H9 (cell line): ENCODE measurements around the gene CCNF. TPM values are rescaled to one million over a fixed set of nuclear protein-coding genes. Genes with fewer than 3 reads are reported as not detected.

Experiments
- DNase-seq: peaks from one replicate; pipeline ENCODE4 v3.0.0-alpha.2; 2017
- H2AFZ ChIP-seq: one replicate; pipeline ENCODE4 v1.6.1; 2013; ENCODE audit warnings: mild to moderate bottlenecking, low read length, control low read depth, moderate library complexity
- H2AK5ac ChIP-seq: 2 replicates; pipeline ENCODE4 v1.6.1; 2013; ENCODE audit warnings: low read length, control low read depth, mixed read lengths; ENCODE audit not compliant: insufficient read length
- H2BK120ac ChIP-seq: one replicate; pipeline ENCODE4 v1.6.1; 2013; ENCODE audit warnings: low read depth, mild to moderate bottlenecking, low read length, control low read depth, inconsistent platforms; ENCODE audit not compliant: poor library complexity, severe bottlenecking
- H2BK12ac ChIP-seq: 2 replicates; pipeline ENCODE4 v1.6.1; 2013; ENCODE audit warnings: low read length, control low read depth, mixed read lengths, low read depth; ENCODE audit not compliant: insufficient read length
- H2BK15ac ChIP-seq: 2 replicates; pipeline ENCODE4 v1.6.1; 2013; ENCODE audit warnings: low read depth, low read length, control low read depth
- H2BK20ac ChIP-seq: one replicate; pipeline ENCODE4 v1.6.1; 2013; ENCODE audit warnings: low read depth, mild to moderate bottlenecking, low read length, control low read depth, inconsistent platforms; ENCODE audit not compliant: poor library complexity, severe bottlenecking
- H2BK5ac ChIP-seq: 2 replicates; pipeline ENCODE4 v1.6.1; 2013; ENCODE audit warnings: low read length, control low read depth, mixed read lengths; ENCODE audit not compliant: insufficient read length
- H3K14ac ChIP-seq: 2 replicates; pipeline ENCODE4 v1.6.1; 2013; ENCODE audit warnings: low read length, control low read depth; ENCODE audit not compliant: insufficient read depth
- H3K18ac ChIP-seq: 2 replicates; pipeline ENCODE4 v1.6.1; 2013; ENCODE audit warnings: low read depth, mild to moderate bottlenecking, mixed read lengths, low read length, control low read depth; ENCODE audit not compliant: insufficient read length
- H3K23ac ChIP-seq: 2 replicates; pipeline ENCODE4 v1.6.1; 2013; ENCODE audit warnings: low read length, control low read depth, mixed read lengths, low read depth; ENCODE audit not compliant: insufficient read length
- H3K23me2 ChIP-seq: 2 replicates; pipeline ENCODE4 v1.6.1; 2013; ENCODE audit warnings: low read depth, mild to moderate bottlenecking, mixed read lengths, low read length, control low read depth; ENCODE audit not compliant: insufficient read length, poor library complexity, severe bottlenecking
- H3K27ac ChIP-seq: 2 replicates; pipeline ENCODE4 v1.5.1; 2013; ENCODE audit warnings: low read length, control low read depth, mixed read lengths, low read depth; ENCODE audit not compliant: insufficient read length
- H3K27me3 ChIP-seq: 2 replicates; pipeline ENCODE4 v1.6.1; 2013; ENCODE audit warnings: low read length, control low read depth, inconsistent platforms; ENCODE audit not compliant: insufficient read depth
- H3K4ac ChIP-seq: 2 replicates; pipeline ENCODE4 v1.6.1; 2013; ENCODE audit warnings: low read depth, mild to moderate bottlenecking, control low read depth, inconsistent platforms, low read length, moderate library complexity
- H3K4me1 ChIP-seq: 2 replicates; pipeline ENCODE4 v1.6.1; 2013; ENCODE audit warnings: low read length, control low read depth, inconsistent platforms; ENCODE audit not compliant: insufficient read depth
- H3K4me2 ChIP-seq: 2 replicates; pipeline ENCODE4 v1.6.1; 2013; ENCODE audit warnings: low read length, control low read depth, mixed read lengths; ENCODE audit not compliant: insufficient read length, insufficient read depth
- H3K56ac ChIP-seq: 2 replicates; pipeline ENCODE4 v1.6.1; 2013; ENCODE audit warnings: low read depth, mild to moderate bottlenecking, mixed read lengths, low read length, control low read depth; ENCODE audit not compliant: insufficient read length
- H3K79me1 ChIP-seq: 2 replicates; pipeline ENCODE4 v1.6.1; 2013; ENCODE audit warnings: low read depth, mild to moderate bottlenecking, moderate library complexity, low read length, control low read depth, inconsistent platforms; ENCODE audit not compliant: insufficient read depth, poor library complexity, severe bottlenecking
- H3K79me2 ChIP-seq: 2 replicates; pipeline ENCODE4 v1.6.1; 2013; ENCODE audit warnings: low read length, control low read depth, inconsistent platforms; ENCODE audit not compliant: insufficient read depth
- H3K9ac ChIP-seq: 2 replicates; pipeline ENCODE4 v1.6.1; 2013; ENCODE audit warnings: low read length, control low read depth, mixed read lengths; ENCODE audit not compliant: insufficient read length; ENCODE audit errors: extremely low read depth
- H3K9me3 ChIP-seq: one replicate; pipeline ENCODE4 v1.6.1; 2013; ENCODE audit warnings: low read depth, low read length, inconsistent platforms; ENCODE audit not compliant: control insufficient read depth
- H3T11ph ChIP-seq: one replicate; pipeline ENCODE4 v1.6.1; 2013; ENCODE audit warnings: mild to moderate bottlenecking, low read length, control low read depth, inconsistent platforms
- H4K20me1 ChIP-seq: one replicate; pipeline ENCODE4 v1.6.1; 2013; ENCODE audit not compliant: control insufficient read depth, insufficient read length, insufficient read depth
- H4K5ac ChIP-seq: 2 replicates; pipeline ENCODE4 v1.6.1; 2013; ENCODE audit warnings: low read depth, mild to moderate bottlenecking, mixed read lengths, low read length, control low read depth; ENCODE audit not compliant: insufficient read length
- H4K8ac ChIP-seq: replicated peaks from 2 replicates; pipeline ENCODE4 v1.6.1; 2013; ENCODE audit warnings: low read length, control low read depth, mixed read lengths, low read depth; ENCODE audit not compliant: insufficient read length
- H4K91ac ChIP-seq: 2 replicates; pipeline ENCODE4 v1.6.1; 2013; ENCODE audit warnings: low read depth, mild to moderate bottlenecking, moderate library complexity, mixed read lengths, low read length, control low read depth; ENCODE audit not compliant: insufficient read length
- H3K27ac Mint-ChIP-seq, 3 experiments: 2 replicates in 2 of 3; 3 replicates in 1 of 3; pipeline ENCODE4 v1.8.0; 2020 to 2021; ENCODE audit warnings: mixed read lengths in 3 of 3, mild to moderate bottlenecking in 1 of 3, moderate library complexity in 1 of 3
- H3K27me3 Mint-ChIP-seq: 2 replicates; pipeline ENCODE4 v1.8.0; 2021; ENCODE audit warnings: low read depth, mild to moderate bottlenecking, moderate library complexity, mixed read lengths
- H3K36me3 Mint-ChIP-seq, 3 experiments: 2 replicates in 2 of 3; 3 replicates in 1 of 3; pipeline ENCODE4 v1.8.0; 2020 to 2021; ENCODE audit warnings: low read depth in 3 of 3, mixed read lengths in 3 of 3; ENCODE audit not compliant: insufficient read depth in 1 of 3
- H3K4me1 Mint-ChIP-seq, 2 experiments: 2 replicates each; pipeline ENCODE4 v1.8.0; 2020; ENCODE audit warnings: mixed read lengths in 2 of 2
- H3K4me3 Mint-ChIP-seq, 2 experiments: 2 replicates in 1 of 2; 3 replicates in 1 of 2; pipeline ENCODE4 v1.8.0; 2020 to 2021; ENCODE audit warnings: mild to moderate bottlenecking in 2 of 2, mixed read lengths in 2 of 2, moderate library complexity in 1 of 2
- H3K9me3 Mint-ChIP-seq, 2 experiments: 2 replicates in 1 of 2; 3 replicates in 1 of 2; pipeline ENCODE4 v1.8.0; 2020; ENCODE audit warnings: mild to moderate bottlenecking in 2 of 2, mixed read lengths in 2 of 2, moderate library complexity in 1 of 2
- CTCF ChIP-seq: fragments of 200-600 bp; sonication (generic); conservative IDR thresholded peaks from 3 replicates; pipeline ENCODE4 v1.8.0; 2021; ENCODE audit warnings: antibody characterized with exemption, mild to moderate bottlenecking
- WGBS: extraction: QIAGEN DNeasy Blood & Tissue Kit; methylation state at CpG from one replicate; pipeline ENCODE4 v1.1.7; 2013; ENCODE audit warnings: missing lambda C conversion rate, low lambda C conversion rate, mixed read lengths; ENCODE audit not compliant: insufficient read length; ENCODE audit errors: extremely low coverage; 5-methylcytosine and 5-hydroxymethylcytosine counted together
- total RNA-seq: library from RNA; stranded (reverse); gene quantifications from 2 replicates; pipeline ENCODE4 v1.2.1, GENCODE V29; 2021

Gene CCNF
- total RNA-seq, 1 experiment from 2014 or later = 61.6 TPM

GRCh38 chr16:2472488-2472864, 43.2 kb downstream of the CCNF start:
- Histone ChIP-seq H3T11ph (no peak overlapping the region), H3K27me3 (peaks cover 18% of the 10 kb centered on the region; the same call in 1 of the 2 replicates), H4K91ac (no peak overlapping the region), H2BK120ac (no peak overlapping the region), H2BK20ac (no peak overlapping the region), H3K9ac (no peak overlapping the region), H2BK5ac (no peak overlapping the region), H3K27ac (no peak overlapping the region), H4K20me1 (no peaks in the 10 kb centered on the region), H3K18ac (no peak overlapping the region), H3K14ac (no peak overlapping the region), H3K79me2 (no peaks in the 10 kb centered on the region), H4K8ac (no peak overlapping the region), H3K79me1 (no peaks in the 10 kb centered on the region), H3K23me2 (peaks cover 15% of the 10 kb centered on the region), H2BK12ac (no peak overlapping the region), H3K23ac (no peak overlapping the region), H4K5ac (no peak overlapping the region), H2AFZ (no peak overlapping the region), H3K56ac (no peak overlapping the region), H2AK5ac (no peak overlapping the region), H3K9me3 (no peaks in the 10 kb centered on the region), H3K4me1 (no peaks in the 10 kb centered on the region), H2BK15ac (no peak overlapping the region), H3K4ac (no peak overlapping the region), H3K4me2 (no peak overlapping the region)
- TF ChIP-seq CTCF = no peak
- DNase-seq = no peak
- no CpG with 5 or more reads among the region's 27 CpGs for WGBS
- H3K4me1 Mint-ChIP-seq = peaks cover 23 to 28% of the 10 kb centered on the region in 2 experiments
- peaks cover 48% of the 10 kb centered on the region for H3K27me3 Mint-ChIP-seq
- no peaks in the 10 kb centered on the region for H3K9me3 Mint-ChIP-seq
- no peak overlapping the region for H3K27ac Mint-ChIP-seq
- H3K36me3 Mint-ChIP-seq = no peaks in the 10 kb centered on the region
- H3K4me3 Mint-ChIP-seq = peak overlapping the region in 1 of 2 experiments; percentile 66; a peak in 2 of 5 replicates
